PC-3 (cell line): Measurements from ENCODE around the gene STARD3.

Source experiments
- CTCF ChIP-seq: fragments of 300-600 bp; sonication (generic); conservative IDR thresholded peaks from 2 replicates; pipeline ENCODE4 v1.5.1; 2017; ENCODE audit warnings: antibody characterized with exemption, low read depth, mild to moderate bottlenecking, low read length
- EZH2 ChIP-seq: fragments of 300-600 bp; sonication (generic); IDR thresholded peaks from one replicate; pipeline ENCODE4 v1.6.1; 2017; ENCODE audit warnings: antibody characterized with exemption, mild to moderate bottlenecking, low read length; ENCODE audit not compliant: unreplicated experiment
- EZH2phosphoT487 ChIP-seq: fragments of 300-600 bp; sonication (generic); IDR thresholded peaks from 2 replicates; pipeline ENCODE4 v1.6.1; 2018; ENCODE audit warnings: mild to moderate bottlenecking, antibody characterized with exemption, low read length, borderline replicate concordance

GRCh38 chr17:39619786-39620101 lies 17.2 kb upstream of the STARD3 start:
- TF ChIP-seq CTCF (no peak), EZH2 (no peak), EZH2phosphoT487 (no peak)
